HEK293 (cell line): ENCODE measurements around the gene KCNIP4.

Experiments used
- CTCF ChIA-PET: fragments of 350-600 bp; formaldehyde crosslinking; extraction: SDS; loops from one replicate; lab custom pipeline; 2021; ENCODE audit warnings: antibody characterized with exemption; lab: Yijun Ruan, JAX
- POLR2A ChIA-PET: fragments of 300-600 bp; formaldehyde crosslinking; extraction: SDS; loops from one replicate; lab custom pipeline; 2020; ENCODE audit warnings: antibody characterized with exemption, inconsistent platforms; lab: Yijun Ruan, JAX
- H3K27ac ChIP-seq: fragments of 200-500 bp; sonication (Bioruptor generic); 2 replicates; pipeline ENCODE4 v1.5.1; 2014; ENCODE audit warnings: low read depth, low read length, control low read depth, inconsistent platforms; ENCODE audit errors: extremely low read depth
- H3K36me3 ChIP-seq, 2 experiments: fragments of 200-500 bp in 1 of 2; sonication (Bioruptor generic) in 1 of 2; 1 replicate in 1 of 2; 2 replicates in 1 of 2; pipeline ENCODE4 v1.5.1; 2014 to 2017; ENCODE audit warnings: inconsistent platforms in 2 of 2, low read length in 2 of 2; ENCODE audit not compliant: control insufficient read depth in 2 of 2, insufficient read depth in 1 of 2
- H3K4me1 ChIP-seq: fragments of 200-500 bp; sonication (Bioruptor generic); 2 replicates; pipeline ENCODE4 v1.5.1; 2014; ENCODE audit warnings: mild to moderate bottlenecking, low read length, inconsistent platforms; ENCODE audit not compliant: control insufficient read depth, insufficient read depth
- H3K4me3 ChIP-seq: 2 replicates; pipeline ENCODE4 v1.5.1; 2011; ENCODE audit warnings: low read depth, mild to moderate bottlenecking, control low read depth, low read length, moderate library complexity
- H3K9me3 ChIP-seq: fragments of 200-500 bp; sonication (Bioruptor generic); 2 replicates; pipeline ENCODE4 v1.5.1; 2014; ENCODE audit warnings: low read depth, low read length, inconsistent platforms; ENCODE audit not compliant: control insufficient read depth, insufficient read depth
- FEZF1 ChIP-seq: fragments of 450-650 bp; formaldehyde crosslinking; IDR thresholded peaks from 2 replicates; pipeline ENCODE4 v1.5.1; 2016; ENCODE audit warnings: missing biosample characterization, missing genetic modification characterization
- GLIS2 ChIP-seq: fragments of 450-650 bp; formaldehyde crosslinking; IDR thresholded peaks from 2 replicates; pipeline ENCODE4 v1.5.1; 2016; ENCODE audit warnings: missing biosample characterization, missing genetic modification characterization
- MYNN ChIP-seq: fragments of 450-650 bp; formaldehyde crosslinking; IDR thresholded peaks from 2 replicates; pipeline ENCODE4 v1.5.1; 2016; ENCODE audit warnings: missing biosample characterization, missing genetic modification characterization, borderline replicate concordance
- REPIN1 ChIP-seq: fragments of 450-650 bp; formaldehyde crosslinking; IDR thresholded peaks from 2 replicates; pipeline ENCODE4 v1.5.1; 2017; ENCODE audit warnings: missing biosample characterization, missing genetic modification characterization, low read depth
- ZBTB8A ChIP-seq: fragments of 450-650 bp; formaldehyde crosslinking; IDR thresholded peaks from 2 replicates; pipeline ENCODE4 v1.5.1; 2016; ENCODE audit warnings: missing biosample characterization, missing genetic modification characterization
- ZIC2 ChIP-seq: fragments of 450-650 bp; formaldehyde crosslinking; IDR thresholded peaks from 2 replicates; pipeline ENCODE4 v1.5.1; 2016; ENCODE audit warnings: missing biosample characterization, missing genetic modification characterization
- ZNF112 ChIP-seq: fragments of 450-650 bp; formaldehyde crosslinking; IDR thresholded peaks from 2 replicates; pipeline ENCODE4 v1.5.0; 2017; ENCODE audit warnings: missing biosample characterization, missing genetic modification characterization
- ZNF148 ChIP-seq: fragments of 450-650 bp; formaldehyde crosslinking; IDR thresholded peaks from 2 replicates; pipeline ENCODE4 v1.5.0; 2017; ENCODE audit warnings: missing biosample characterization, missing genetic modification characterization, borderline replicate concordance
- ZNF16 ChIP-seq: fragments of 450-650 bp; formaldehyde crosslinking; IDR thresholded peaks from 2 replicates; pipeline ENCODE4 v1.5.1; 2016; ENCODE audit warnings: low read depth, missing biosample characterization, missing genetic modification characterization
- ZNF18 ChIP-seq: fragments of 450-650 bp; formaldehyde crosslinking; IDR thresholded peaks from 2 replicates; pipeline ENCODE4 v1.5.1; 2016; ENCODE audit warnings: missing biosample characterization, missing genetic modification characterization
- ZNF19 ChIP-seq: fragments of 450-650 bp; formaldehyde crosslinking; IDR thresholded peaks from 2 replicates; pipeline ENCODE4; 2016; ENCODE audit warnings: missing biosample characterization, missing genetic modification characterization, low read depth
- ZNF398 ChIP-seq: fragments of 450-650 bp; formaldehyde crosslinking; IDR thresholded peaks from 2 replicates; pipeline ENCODE4 v1.5.1; 2017; ENCODE audit warnings: missing biosample characterization, missing genetic modification characterization
- ZNF423 ChIP-seq: fragments of 450-650 bp; formaldehyde crosslinking; IDR thresholded peaks from 2 replicates; pipeline ENCODE4 v1.5.1; 2016; ENCODE audit warnings: missing biosample characterization, missing genetic modification characterization
- ZNF549 ChIP-seq: fragments of 450-650 bp; IDR thresholded peaks from 2 replicates; pipeline ENCODE4 v1.5.1; 2018; ENCODE audit warnings: missing biosample characterization, missing genetic modification characterization, mild to moderate bottlenecking, inconsistent platforms, moderate library complexity
- ZNF580 ChIP-seq: fragments of 450-650 bp; formaldehyde crosslinking; IDR thresholded peaks from 2 replicates; pipeline ENCODE4 v1.5.1; 2016; ENCODE audit warnings: missing biosample characterization, missing genetic modification characterization
- ZNF610 ChIP-seq: fragments of 450-650 bp; formaldehyde crosslinking; IDR thresholded peaks from 2 replicates; pipeline ENCODE4 v1.5.1; 2016; ENCODE audit warnings: missing biosample characterization, missing genetic modification characterization, borderline replicate concordance
- ZNF629 ChIP-seq: fragments of 450-650 bp; formaldehyde crosslinking; IDR thresholded peaks from 2 replicates; pipeline ENCODE4 v1.5.1; 2017; ENCODE audit warnings: missing biosample characterization, missing genetic modification characterization
- ZNF654 ChIP-seq: fragments of 450-650 bp; formaldehyde crosslinking; IDR thresholded peaks from 2 replicates; pipeline ENCODE4 v1.5.1; 2016; ENCODE audit warnings: low read depth, missing biosample characterization, missing genetic modification characterization
- ZNF664 ChIP-seq: fragments of 450-650 bp; formaldehyde crosslinking; IDR thresholded peaks from 2 replicates; pipeline ENCODE4 v1.5.1; 2016; ENCODE audit warnings: missing biosample characterization, missing genetic modification characterization
- ZNF677 ChIP-seq: fragments of 450-650 bp; IDR thresholded peaks from 2 replicates; pipeline ENCODE4 v1.5.0; 2018; ENCODE audit warnings: missing biosample characterization, mild to moderate bottlenecking, missing genetic modification characterization, moderate library complexity
- ZNF707 ChIP-seq: fragments of 450-650 bp; formaldehyde crosslinking; IDR thresholded peaks from 2 replicates; pipeline ENCODE4 v1.5.1; 2016; ENCODE audit warnings: missing biosample characterization, missing genetic modification characterization
- ZXDB ChIP-seq: fragments of 450-650 bp; formaldehyde crosslinking; IDR thresholded peaks from 2 replicates; pipeline ENCODE4 v1.5.1; 2016; ENCODE audit warnings: missing biosample characterization, missing genetic modification characterization
- TF ChIP-seq, protein P1 (sequence below): fragments of 450-650 bp; formaldehyde crosslinking; IDR thresholded peaks from 2 replicates; pipeline ENCODE4 v1.5.1; 2016; ENCODE audit warnings: missing biosample characterization, missing genetic modification characterization

The KCNIP4 gene

GRCh38 chr4:21447301-21448054 is 501.1 kb downstream of the KCNIP4 start (continued):
- TF ChIP-seq ZNF629, result no peak
- no peak for TF ChIP-seq ZXDB
- TF ChIP-seq, protein P1, sequence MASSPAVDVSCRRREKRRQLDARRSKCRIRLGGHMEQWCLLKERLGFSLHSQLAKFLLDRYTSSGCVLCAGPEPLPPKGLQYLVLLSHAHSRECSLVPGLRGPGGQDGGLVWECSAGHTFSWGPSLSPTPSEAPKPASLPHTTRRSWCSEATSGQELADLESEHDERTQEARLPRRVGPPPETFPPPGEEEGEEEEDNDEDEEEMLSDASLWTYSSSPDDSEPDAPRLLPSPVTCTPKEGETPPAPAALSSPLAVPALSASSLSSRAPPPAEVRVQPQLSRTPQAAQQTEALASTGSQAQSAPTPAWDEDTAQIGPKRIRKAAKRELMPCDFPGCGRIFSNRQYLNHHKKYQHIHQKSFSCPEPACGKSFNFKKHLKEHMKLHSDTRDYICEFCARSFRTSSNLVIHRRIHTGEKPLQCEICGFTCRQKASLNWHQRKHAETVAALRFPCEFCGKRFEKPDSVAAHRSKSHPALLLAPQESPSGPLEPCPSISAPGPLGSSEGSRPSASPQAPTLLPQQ (tag by site-specific recombination), result no peak
- TF ChIP-seq ZNF610, result no peak

DNA sequence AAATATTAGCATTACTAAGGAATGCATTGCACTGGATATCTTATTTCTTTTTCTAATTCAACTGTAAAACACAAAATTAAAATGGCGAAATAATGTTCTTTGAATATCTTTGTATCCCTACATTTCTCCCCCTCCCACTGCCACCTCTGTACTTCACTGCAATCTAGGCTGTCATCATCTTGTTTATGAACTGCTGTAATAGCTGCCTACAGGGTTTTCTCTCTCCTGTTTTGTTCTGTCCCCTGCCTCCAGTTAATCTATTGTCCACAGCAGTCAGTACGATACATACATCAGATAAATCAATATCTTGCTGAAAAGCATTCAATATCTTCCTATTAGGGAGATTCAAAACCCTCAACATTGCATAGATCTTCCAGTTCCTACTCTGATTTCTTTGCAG is 528.4 kb downstream of the KCNIP4 start:
- H3K4me1 ChIP-seq, result no peaks in the 10 kb centered on the region
- TF ChIP-seq MYNN (tag by site-specific recombination) (no peak), ZNF398 (tag by site-specific recombination) (no peak), ZNF707 (tag by site-specific recombination) (no peak), ZNF664 (tag by site-specific recombination) (no peak), ZNF423 (no peak), ZNF19 (tag by site-specific recombination) (no peak), ZNF18 (tag by site-specific recombination) (no peak), FEZF1 (tag by site-specific recombination) (no peak), ZBTB8A (tag by site-specific recombination) (no peak), GLIS2 (no peak), ZNF148 (tag by site-specific recombination) (no peak), ZNF112 (no peak), ZNF549 (tag by site-specific recombination) (no peak)
- TF ChIP-seq, all 188 proteins: peak for 0
- no peak overlapping the region for H3K4me3 ChIP-seq
- H3K27ac ChIP-seq, result no peak overlapping the region
- ChIA-PET POLR2A (no interaction called here), CTCF (no interaction called here)
- H3K9me3 ChIP-seq, result no peaks in the 10 kb centered on the region
- H3K36me3 ChIP-seq, result no peaks in the 10 kb centered on the region

DNA sequence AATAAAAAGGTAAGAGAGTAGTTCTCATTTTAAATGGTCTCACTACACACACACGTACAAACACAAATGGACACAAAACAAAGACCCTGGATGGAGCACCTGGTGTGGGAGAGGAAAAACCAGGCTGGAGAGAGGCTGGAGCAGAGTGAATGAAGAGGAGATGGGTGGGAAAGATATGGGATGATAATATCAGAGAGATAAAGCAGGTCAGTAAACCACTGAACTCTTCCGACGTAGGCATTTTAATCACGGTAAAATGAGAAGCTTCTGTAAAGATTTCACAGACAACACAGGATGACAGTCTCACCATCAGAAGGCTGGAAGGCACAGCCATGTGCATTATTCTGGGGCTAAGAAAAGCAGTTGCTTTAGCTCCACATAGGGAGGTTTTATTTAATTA is 532.8 kb downstream of the KCNIP4 start:
- CTCF ChIA-PET, result no interaction called here
- Histone ChIP-seq H3K9me3 (no peaks in the 10 kb centered on the region), H3K36me3 (no peaks in the 10 kb centered on the region), H3K4me3 (no peak overlapping the region), H3K27ac (no peak overlapping the region), H3K4me1 (no peaks in the 10 kb centered on the region)
- TF ChIP-seq ZNF580, result no peak
- TF ChIP-seq REPIN1 (tag by site-specific recombination), result no peak
- TF ChIP-seq ZNF16 (tag by site-specific recombination), result no peak
- no peak for TF ChIP-seq ZNF654 (tag by site-specific recombination)
- no peak for TF ChIP-seq MYNN (tag by site-specific recombination)
- no peak for TF ChIP-seq ZIC2 (tag by site-specific recombination)
- no peak for TF ChIP-seq ZNF610
- TF ChIP-seq ZNF677, result no peak
- POLR2A ChIA-PET, result no interaction called here
